Measurements from ENCODE around the gene ATP2B3. TPM values are rescaled to one million over a fixed set of nuclear protein-coding genes. Genes with fewer than 3 reads are reported as not detected.

Gene ATP2B3
- polyA plus RNA-seq, 3 donors: 0.01 TPM; not detected in 2

- DNase-seq: no peak
- H3K36me3 ChIP-seq (replicated peaks in 1 of 2; ENCODE audit: control insufficient read depth in 1 of 2, insufficient read depth in 2 of 2, low read length in 2 of 2): no peaks in the 10 kb centered on the region
- H3K4me1 Mint-ChIP-seq: no peaks in the 10 kb centered on the region
- no peak overlapping the region for H3K27ac ChIP-seq (ENCODE audit: low read depth in 1 of 2, low read length in 2 of 2)
- no peaks in the 10 kb centered on the region for H3K36me3 Mint-ChIP-seq
- 70% methylated on average over 22 of the region's 30 CpGs for WGBS (ENCODE audit: insufficient coverage)
- H3K9ac ChIP-seq (ENCODE audit: insufficient read depth, low read length, poor library complexity, severe bottlenecking): no peak overlapping the region
- H3K4me3 ChIP-seq (replicated peaks in 1 of 3; ENCODE audit: low read depth in 2 of 3, low read length in 3 of 3): no peak overlapping the region
- H4K20me1 ChIP-seq (ENCODE audit: insufficient read depth, low read length): no peaks in the 10 kb centered on the region
- no peaks in the 10 kb centered on the region for H3K4me1 ChIP-seq (ENCODE audit: control insufficient read depth in 1 of 2, insufficient read depth in 2 of 2, low read length in 2 of 2)
- H3K4me2 ChIP-seq (replicated peaks; ENCODE audit: extremely low read depth, low read length, poor library complexity, severe bottlenecking): no peak overlapping the region
- H3K27me3 Mint-ChIP-seq (ENCODE audit: low read depth in 3 of 3): peaks cover 0 to 2% (median 0%) of the 10 kb centered on the region in 3 donors
- H3K9me3 ChIP-seq (replicated peaks in 1 of 2; ENCODE audit: control insufficient read depth in 1 of 2, insufficient read depth in 1 of 2, low read length in 2 of 2): no peaks in the 10 kb centered on the region
- intact Hi-C loops (cut with micrococcal nuclease): no loop called here
- H3K27ac Mint-ChIP-seq: no peak overlapping the region
- no peak overlapping the region for H2AFZ ChIP-seq (ENCODE audit: insufficient read depth, low read depth, low read length, poor library complexity, severe bottlenecking)
- no peak overlapping the region for H3K4me3 Mint-ChIP-seq
- H3K9me3 Mint-ChIP-seq: peaks cover 0 to 2% (median 0%) of the 10 kb centered on the region in 7 donors
- no peaks in the 10 kb centered on the region for H3K79me2 ChIP-seq (ENCODE audit: insufficient read depth, low read length)
- TF ChIP-seq CTCF (IDR thresholded peaks at IDR 0.05): no peak
- H3K27me3 ChIP-seq (ENCODE audit: control insufficient read depth in 2 of 2, insufficient read depth in 2 of 2, low read length in 2 of 2): no peaks in the 10 kb centered on the region
These were observed 31.9 kb upstream of the ATP2B3 start for GRCh38 chrX:153485396-153486080.

- H3K4me3 Mint-ChIP-seq: no peak overlapping the region
- H2AFZ ChIP-seq (ENCODE audit: insufficient read depth, low read depth, low read length, poor library complexity, severe bottlenecking): no peak overlapping the region
- peaks cover 0 to 2% (median 0%) of the 10 kb centered on the region in 7 donors for H3K9me3 Mint-ChIP-seq
- H3K36me3 Mint-ChIP-seq: no peaks in the 10 kb centered on the region
- no peaks in the 10 kb centered on the region for H3K4me1 Mint-ChIP-seq
- intact Hi-C loops (cut with micrococcal nuclease): no loop called here
- H3K4me2 ChIP-seq (replicated peaks; ENCODE audit: extremely low read depth, low read length, poor library complexity, severe bottlenecking): no peak overlapping the region
- H3K36me3 ChIP-seq (replicated peaks in 1 of 2; ENCODE audit: control insufficient read depth in 1 of 2, insufficient read depth in 2 of 2, low read length in 2 of 2): no peaks in the 10 kb centered on the region
- no peak overlapping the region for H3K27ac ChIP-seq (ENCODE audit: low read depth in 1 of 2, low read length in 2 of 2)
- no peaks in the 10 kb centered on the region for H3K27me3 ChIP-seq (ENCODE audit: control insufficient read depth in 2 of 2, insufficient read depth in 2 of 2, low read length in 2 of 2)
- peaks cover 0 to 2% (median 0%) of the 10 kb centered on the region in 3 donors for H3K27me3 Mint-ChIP-seq (ENCODE audit: low read depth in 3 of 3)
- no peak overlapping the region for H3K9ac ChIP-seq (ENCODE audit: insufficient read depth, low read length, poor library complexity, severe bottlenecking)
- 100% methylated on average over 5 of the region's 10 CpGs for WGBS (ENCODE audit: insufficient coverage)
- no peaks in the 10 kb centered on the region for H3K79me2 ChIP-seq (ENCODE audit: insufficient read depth, low read length)
- no peak overlapping the region for H3K4me3 ChIP-seq (replicated peaks in 1 of 3; ENCODE audit: low read depth in 2 of 3, low read length in 3 of 3)
- no peak for TF ChIP-seq CTCF (IDR thresholded peaks at IDR 0.05)
- no peaks in the 10 kb centered on the region for H3K4me1 ChIP-seq (ENCODE audit: control insufficient read depth in 1 of 2, insufficient read depth in 2 of 2, low read length in 2 of 2)
- H3K27ac Mint-ChIP-seq: no peak overlapping the region
- H3K9me3 ChIP-seq (replicated peaks in 1 of 2; ENCODE audit: control insufficient read depth in 1 of 2, insufficient read depth in 1 of 2, low read length in 2 of 2): no peaks in the 10 kb centered on the region
- no peaks in the 10 kb centered on the region for H4K20me1 ChIP-seq (ENCODE audit: insufficient read depth, low read length)
- DNase-seq: no peak
These were observed 31.3 kb upstream of the ATP2B3 start for GRCh38 chrX:153486171-153486570.

Data from CD14-positive monocyte (primary cell).